Urothelium cell line (cell line): ENCODE data around the gene LDB2.

Experiments used
- DNase-seq: peaks from one replicate; pipeline ENCODE4 v3.0.0; 2011; ENCODE audit warnings: low spot score, mixed read lengths
- FAIRE-seq: peaks from 2 replicates; lab custom pipeline; 2011; peaks lifted over from hg19 to GRCh38; lab: Jason Lieb, UNC

The LDB2 gene

GRCh38 chr4:16728111-16728510 is 170.3 kb downstream of the LDB2 start:
- no peak for FAIRE-seq

GRCh38 chr4:16727218-16727617 is 171.2 kb downstream of the LDB2 start:
- FAIRE-seq (no peak), DNase-seq (no peak)

More at GRCh38 chr4:16728111-16728510, 170.3 kb downstream of the LDB2 start:
- DNase-seq = no peak

GRCh38 chr4:16726368-16727050 is 171.9 kb downstream of the LDB2 start:
- FAIRE-seq = no peak
- DNase-seq = no peak

GRCh38 chr4:16725252-16725651 is 173.2 kb downstream of the LDB2 start:
- no peak for FAIRE-seq
- no peak for DNase-seq

- FAIRE-seq = no peak
- DNase-seq = no peak
Measured at GRCh38 chr4:16722416-16722815, 176.0 kb downstream of the LDB2 start.

GRCh38 chr4:16721613-16722291 is 176.7 kb downstream of the LDB2 start:
- no peak for DNase-seq

GRCh38 chr4:16720761-16721160 is 177.7 kb downstream of the LDB2 start:
- FAIRE-seq (no peak), DNase-seq (no peak)

More at GRCh38 chr4:16721613-16722291, 176.7 kb downstream of the LDB2 start:
- no peak for FAIRE-seq

- FAIRE-seq = no peak
Measured at GRCh38 chr4:16717266-16717970, 181.0 kb downstream of the LDB2 start.

GRCh38 chr4:16715482-16715881 is 183.0 kb downstream of the LDB2 start:
- FAIRE-seq = no peak
- DNase-seq = no peak

More at GRCh38 chr4:16717266-16717970, 181.0 kb downstream of the LDB2 start:
- DNase-seq = no peak

GRCh38 chr4:16714191-16714590 is 184.3 kb downstream of the LDB2 start:
- FAIRE-seq (no peak), DNase-seq (no peak)

- FAIRE-seq = no peak
- no peak for DNase-seq
Measured at GRCh38 chr4:16713696-16714095, 184.7 kb downstream of the LDB2 start.

- FAIRE-seq (no peak), DNase-seq (no peak)
Measured at GRCh38 chr4:16713271-16713670, 185.2 kb downstream of the LDB2 start.

- FAIRE-seq (no peak), DNase-seq (no peak)
Measured at GRCh38 chr4:16710198-16710597, 188.2 kb downstream of the LDB2 start.

GRCh38 chr4:16707874-16708273 is 190.6 kb downstream of the LDB2 start:
- DNase-seq (no peak), FAIRE-seq (no peak)

GRCh38 chr4:16706251-16706650 is 192.2 kb downstream of the LDB2 start:
- FAIRE-seq (no peak), DNase-seq (no peak)

GRCh38 chr4:16705341-16705740 is 193.1 kb downstream of the LDB2 start:
- DNase-seq = no peak
- FAIRE-seq = no peak

GRCh38 chr4:16704489-16704888 is 194.0 kb downstream of the LDB2 start:
- no peak for DNase-seq
- no peak for FAIRE-seq

- FAIRE-seq (no peak), DNase-seq (no peak)
Measured at GRCh38 chr4:16695896-16696295, 202.5 kb downstream of the LDB2 start.

- FAIRE-seq = no peak
- DNase-seq = no peak
Measured at GRCh38 chr4:16694884-16695276, 203.6 kb downstream of the LDB2 start.

- FAIRE-seq = no peak
Measured at GRCh38 chr4:16694173-16694883, 204.1 kb downstream of the LDB2 start.

GRCh38 chr4:16693641-16694040 is 204.8 kb downstream of the LDB2 start:
- FAIRE-seq = no peak

More at GRCh38 chr4:16694173-16694883, 204.1 kb downstream of the LDB2 start:
- no peak for DNase-seq

More at GRCh38 chr4:16693641-16694040, 204.8 kb downstream of the LDB2 start:
- no peak for DNase-seq
